ENCODE data around the gene TEAD2. TPM values are rescaled to one million over a fixed set of nuclear protein-coding genes. Genes with fewer than 3 reads are reported as not detected.

Gene TEAD2
- total and polyA plus RNA-seq, 10 of the 15 experiments (the other 5 are each of a cell fraction or from before 2014, with no cell fraction given), result 0.04 to 0.26 (median 0.11) TPM; not detected in 3

DNA sequence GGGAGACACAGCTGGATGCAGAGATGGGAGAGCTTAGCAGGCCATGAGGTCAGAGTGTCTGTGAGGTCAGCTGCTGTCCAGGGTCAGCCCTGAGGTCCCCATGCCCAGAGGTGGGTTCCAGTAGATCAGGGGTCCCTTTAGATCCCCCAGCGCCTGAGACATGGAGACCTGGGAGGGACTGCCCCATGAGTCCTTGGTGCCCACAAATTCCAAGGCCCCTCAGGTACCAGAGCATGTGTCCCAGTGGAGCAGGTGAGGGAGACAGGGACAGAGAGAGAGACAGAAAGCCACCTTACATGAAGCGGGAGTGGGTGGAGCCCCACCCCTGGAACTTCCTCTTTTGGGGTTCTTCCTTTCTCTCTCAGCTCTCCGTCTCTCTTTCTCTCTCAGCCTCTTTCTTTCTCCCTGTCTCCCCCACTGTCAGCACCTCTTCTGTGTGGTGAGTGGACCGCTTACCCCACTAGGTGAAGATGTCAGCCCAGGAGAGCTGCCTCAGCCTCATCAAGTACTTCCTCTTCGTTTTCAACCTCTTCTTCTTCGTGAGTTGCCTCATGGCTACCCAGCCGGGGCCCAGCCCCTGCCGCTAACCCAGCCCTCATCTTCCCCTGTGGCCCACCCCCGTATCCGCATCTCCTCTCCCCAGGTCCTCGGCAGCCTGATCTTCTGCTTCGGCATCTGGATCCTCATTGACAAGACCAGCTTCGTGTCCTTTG lies 27.0 kb downstream of the TEAD2 start, which contains the start of gene CD37 (continued):
- no peak for TF ChIP-seq SMC3 (IDR thresholded peaks at IDR 0.05; ENCODE audit: borderline replicate concordance, low read length)
- TF ChIP-seq, protein P1, sequence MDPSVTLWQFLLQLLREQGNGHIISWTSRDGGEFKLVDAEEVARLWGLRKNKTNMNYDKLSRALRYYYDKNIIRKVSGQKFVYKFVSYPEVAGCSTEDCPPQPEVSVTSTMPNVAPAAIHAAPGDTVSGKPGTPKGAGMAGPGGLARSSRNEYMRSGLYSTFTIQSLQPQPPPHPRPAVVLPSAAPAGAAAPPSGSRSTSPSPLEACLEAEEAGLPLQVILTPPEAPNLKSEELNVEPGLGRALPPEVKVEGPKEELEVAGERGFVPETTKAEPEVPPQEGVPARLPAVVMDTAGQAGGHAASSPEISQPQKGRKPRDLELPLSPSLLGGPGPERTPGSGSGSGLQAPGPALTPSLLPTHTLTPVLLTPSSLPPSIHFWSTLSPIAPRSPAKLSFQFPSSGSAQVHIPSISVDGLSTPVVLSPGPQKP (IDR thresholded peaks at IDR 0.05; ENCODE audit: low read depth, low read length), result no peak; the same call in 1 of the 2 replicates
- no peak for TF ChIP-seq CBX5 (IDR thresholded peaks at IDR 0.05; ENCODE audit: low read depth)
- 0 out of 2 replicates have a peak, but pooled peaks have one; percentile 11 for TF ChIP-seq TCF3 (IDR thresholded peaks at IDR 0.05; ENCODE audit: borderline replicate concordance, insufficient read depth, low read depth, low read length)
- 0 out of 4 replicates have a peak, but pooled peaks of 1 of the 2 experiments have one; percentile 2 for TF ChIP-seq BHLHE40 (IDR thresholded peaks at IDR 0.05; ENCODE audit: borderline replicate concordance in 1 of 2, low read depth in 2 of 2, low read length in 1 of 2)
- no peak for TF ChIP-seq STAT1 (conservative IDR thresholded peaks at IDR 0.05)
- TF ChIP-seq PML (IDR thresholded peaks at IDR 0.05; ENCODE audit: low read length), result peak; percentile 92
- no peak for TF ChIP-seq JUND (IDR thresholded peaks at IDR 0.05; ENCODE audit: low read depth, low read length)
- no peak for TF ChIP-seq BRCA1 (IDR thresholded peaks at IDR 0.05; ENCODE audit: low read depth, low read length)
- 0 out of 2 replicates have a peak, but pooled peaks have one; percentile 53 for TF ChIP-seq DPF2 (IDR thresholded peaks at IDR 0.05)
- no peak for TF ChIP-seq SUPT20H (IDR thresholded peaks at IDR 0.05; ENCODE audit: borderline replicate concordance, control insufficient read depth, low read depth, low read length)
- TF ChIP-seq TARDBP (IDR thresholded peaks at IDR 0.05; ENCODE audit: borderline replicate concordance), result no peak
- TF ChIP-seq MEF2B (IDR thresholded peaks at IDR 0.05; ENCODE audit: partially characterized antibody, poor library complexity, severe bottlenecking), result peak; percentile 16
- TF ChIP-seq NR2C2 (IDR thresholded peaks at IDR 0.05; ENCODE audit: borderline replicate concordance, control insufficient read depth, insufficient read length, low read depth), result no peak
- no peak for TF ChIP-seq PRDM15 (CRISPR knock-in tag; IDR thresholded peaks at IDR 0.05)
- no peak for TF ChIP-seq PBX3 (IDR thresholded peaks at IDR 0.05; ENCODE audit: insufficient replicate concordance, low read depth, low read length)
- TF ChIP-seq EP300 (IDR thresholded peaks at IDR 0.05; ENCODE audit: borderline replicate concordance in 1 of 2, control insufficient read depth in 1 of 2, low read depth in 2 of 2, low read length in 2 of 2), result no peak
- TF ChIP-seq RAD21 (IDR thresholded peaks at IDR 0.05; ENCODE audit: insufficient read depth, low read depth, low read length), result no peak
- TF ChIP-seq, protein P2, sequence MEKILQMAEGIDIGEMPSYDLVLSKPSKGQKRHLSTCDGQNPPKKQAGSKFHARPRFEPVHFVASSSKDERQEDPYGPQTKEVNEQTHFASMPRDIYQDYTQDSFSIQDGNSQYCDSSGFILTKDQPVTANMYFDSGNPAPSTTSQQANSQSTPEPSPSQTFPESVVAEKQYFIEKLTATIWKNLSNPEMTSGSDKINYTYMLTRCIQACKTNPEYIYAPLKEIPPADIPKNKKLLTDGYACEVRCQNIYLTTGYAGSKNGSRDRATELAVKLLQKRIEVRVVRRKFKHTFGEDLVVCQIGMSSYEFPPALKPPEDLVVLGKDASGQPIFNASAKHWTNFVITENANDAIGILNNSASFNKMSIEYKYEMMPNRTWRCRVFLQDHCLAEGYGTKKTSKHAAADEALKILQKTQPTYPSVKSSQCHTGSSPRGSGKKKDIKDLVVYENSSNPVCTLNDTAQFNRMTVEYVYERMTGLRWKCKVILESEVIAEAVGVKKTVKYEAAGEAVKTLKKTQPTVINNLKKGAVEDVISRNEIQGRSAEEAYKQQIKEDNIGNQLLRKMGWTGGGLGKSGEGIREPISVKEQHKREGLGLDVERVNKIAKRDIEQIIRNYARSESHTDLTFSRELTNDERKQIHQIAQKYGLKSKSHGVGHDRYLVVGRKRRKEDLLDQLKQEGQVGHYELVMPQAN (conservative IDR thresholded peaks at IDR 0.05), result 0 out of 2 replicates have a peak, but pooled peaks have one; percentile 0
